BLaER1 treated with 17β-estradiol and CSF1 and Interleukin-3, amounts not matched to agents 10 nM and 100 nM (cell line): ENCODE results near the gene MICAL1.
A peak's percentile ranks its signal among the peaks of the same experiment; 100 is the strongest.

Source experiments
- H3K27ac ChIP-seq, 11 experiments: shearing (Covaris generic); formaldehyde crosslinking; 2 replicates each; pipeline ENCODE4 v1.8.1; 2022
- H3K27me3 ChIP-seq, 11 experiments: shearing (Covaris generic); formaldehyde crosslinking; 2 replicates each; pipeline ENCODE4 v1.8.1; 2022
- H3K36me3 ChIP-seq, 11 experiments: shearing (Covaris generic); formaldehyde crosslinking; 2 replicates each; pipeline ENCODE4 v1.8.1; 2022
- H3K4me1 ChIP-seq, 10 experiments: shearing (Covaris generic); formaldehyde crosslinking; 2 replicates each; pipeline ENCODE4 v1.8.1; 2022
- H3K4me2 ChIP-seq, 11 experiments: shearing (Covaris generic); formaldehyde crosslinking; 2 replicates each; pipeline ENCODE4 v1.8.1; 2022
- H3K4me3 ChIP-seq, 10 experiments: shearing (Covaris generic); formaldehyde crosslinking; 2 replicates each; pipeline ENCODE4 v1.8.1; 2022
- H3K9ac ChIP-seq, 11 experiments: shearing (Covaris generic); formaldehyde crosslinking; 2 replicates each; pipeline ENCODE4 v1.8.1; 2022
- H3K9me3 ChIP-seq, 11 experiments: shearing (Covaris generic); formaldehyde crosslinking; replicated peaks in 1 of 11; 2 replicates each; pipeline ENCODE4 v1.8.1; 2022
- H4K20me1 ChIP-seq, 11 experiments: shearing (Covaris generic); formaldehyde crosslinking; 2 replicates each; pipeline ENCODE4 v1.8.1; 2022
- Cebpa-rat ChIP-seq, 11 experiments: shearing (Covaris generic); IDR thresholded peaks; 2 replicates each; pipeline ENCODE4 v1.8.1; 2022

The MICAL1 gene

DNA sequence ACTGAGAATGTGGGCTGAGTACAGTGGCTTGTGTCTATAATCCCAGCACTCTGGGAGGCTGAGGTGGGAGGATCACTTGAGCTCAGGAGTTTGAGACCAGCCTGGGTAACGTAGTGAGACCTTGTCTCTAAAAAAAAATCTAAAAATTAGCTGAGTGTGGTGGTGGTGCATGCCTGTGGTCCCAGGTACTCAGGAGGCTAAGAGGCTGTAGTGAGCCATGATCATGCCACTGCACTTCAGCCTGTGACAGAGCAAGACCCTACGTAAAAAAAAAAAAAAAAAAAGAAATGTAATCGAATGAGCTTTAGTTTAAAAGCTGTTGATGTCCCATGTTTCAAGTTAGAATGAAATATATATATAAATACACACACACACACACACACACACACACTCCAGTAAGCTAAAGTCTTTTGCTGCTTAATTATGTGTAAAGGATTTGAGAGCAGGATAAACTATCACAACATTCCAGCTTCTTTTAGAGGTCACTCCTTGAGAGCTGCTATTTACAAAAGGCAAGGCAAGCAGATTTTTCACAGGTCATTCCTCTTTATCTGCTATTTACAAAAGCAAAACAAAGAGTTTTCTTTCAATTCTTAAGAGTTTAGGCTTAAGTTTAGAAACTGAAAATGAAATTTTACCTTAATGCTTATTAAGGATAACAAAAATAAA lies 4.7 kb upstream of the MICAL1 start:
- H4K20me1 ChIP-seq, result peaks cover 0 to 71% (median 12%) of the 10 kb centered on the region in 11 experiments; a peak in 16 of 22 replicates
- TF ChIP-seq Cebpa-rat (IDR thresholded peaks at IDR 0.05), result no peak

DNA sequence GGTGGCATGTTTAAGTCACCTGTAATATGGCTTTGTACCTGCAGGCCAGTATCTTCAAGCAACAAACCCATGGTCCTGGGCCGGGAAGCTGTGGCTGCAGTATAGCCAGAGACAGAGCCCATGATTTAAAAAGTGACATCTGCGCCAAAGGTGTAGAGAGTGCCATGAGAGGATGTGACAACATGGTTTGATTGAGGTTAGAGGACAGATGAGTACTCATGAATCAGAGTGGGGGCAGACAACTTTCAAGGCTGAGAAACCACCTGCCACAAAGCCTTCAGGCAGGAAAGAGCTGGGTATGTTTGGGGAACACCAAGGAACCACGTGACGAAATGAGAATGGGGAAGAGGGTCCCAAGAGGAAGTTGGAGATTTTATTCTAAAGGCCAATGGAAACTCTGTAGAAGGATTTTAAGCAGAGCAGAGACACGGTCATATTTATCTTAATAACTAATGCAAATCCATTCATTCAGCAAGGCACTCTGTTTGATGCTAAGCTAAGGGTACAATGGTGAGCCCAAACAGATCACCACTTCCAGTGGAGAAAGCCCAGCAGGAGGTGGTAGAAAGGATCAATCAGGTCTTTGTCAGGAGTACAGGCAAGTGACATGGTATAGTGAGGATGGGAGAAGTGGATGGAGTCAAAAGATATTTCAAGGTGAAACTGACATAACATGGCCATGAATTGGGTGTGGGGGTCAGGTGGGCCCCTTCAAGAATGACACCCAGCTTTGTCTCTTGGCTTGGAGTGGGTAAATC lies 3.4 kb upstream of the MICAL1 start:
- TF ChIP-seq Cebpa-rat (IDR thresholded peaks at IDR 0.05), result no peak
- Histone ChIP-seq H3K4me2 (peak overlapping the region; percentile 52 to 97 (median 93)), H3K27ac (peak overlapping the region in 5 of 11 experiments; percentile 13 to 37 (median 32); a peak in 8 of 22 replicates), H3K27me3 (no peaks in the 10 kb centered on the region), H4K20me1 (peaks cover 4 to 63% (median 11%) of the 10 kb centered on the region in 11 experiments; a peak in 18 of 22 replicates), H3K36me3 (peaks cover 29 to 33% (median 31%) of the 10 kb centered on the region in 11 experiments), H3K4me3 (no peak overlapping the region), H3K9me3 (peaks cover 0 to 14% (median 5%) of the 10 kb centered on the region in 11 experiments; a peak in 12 of 22 replicates), H3K9ac (no peak overlapping the region), H3K4me1 (peaks cover 40 to 42% (median 41%) of the 10 kb centered on the region in 10 experiments)

More for the DNA sequence above, 4.7 kb upstream of the MICAL1 start:
- H3K4me1 ChIP-seq, result peaks cover 34 to 37% (median 36%) of the 10 kb centered on the region in 10 experiments
- peaks cover 42 to 46% (median 45%) of the 10 kb centered on the region in 11 experiments for H3K36me3 ChIP-seq
- H3K4me3 ChIP-seq, result no peak overlapping the region
- no peak overlapping the region for H3K27ac ChIP-seq
- no peak overlapping the region for H3K9ac ChIP-seq
- H3K9me3 ChIP-seq, result peaks cover 0 to 14% (median 5%) of the 10 kb centered on the region in 11 experiments; a peak in 12 of 22 replicates
- H3K27me3 ChIP-seq, result no peaks in the 10 kb centered on the region
- no peak overlapping the region for H3K4me2 ChIP-seq

DNA sequence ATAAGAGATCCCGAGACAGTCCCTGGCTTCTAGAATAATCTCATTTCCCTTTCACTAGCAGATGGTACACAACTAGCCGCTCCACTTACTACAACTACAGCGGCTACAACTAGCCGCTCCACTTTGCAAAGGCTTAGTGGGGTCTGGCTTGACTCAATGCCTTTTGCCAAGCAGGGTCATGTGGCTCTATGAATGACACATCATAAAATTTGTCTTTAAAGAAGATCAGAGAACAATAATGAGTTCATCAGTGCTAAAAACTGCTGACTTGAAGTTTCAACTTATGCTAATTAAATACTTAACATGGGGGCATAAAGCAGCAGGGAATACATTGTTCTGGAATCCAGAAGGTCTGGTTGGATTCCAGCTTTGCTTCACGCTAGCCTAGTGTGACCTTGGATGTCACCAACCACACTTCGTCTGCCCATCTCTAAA lies 2.0 kb upstream of the MICAL1 start:
- Histone ChIP-seq H3K9me3 (peaks cover 0 to 14% (median 5%) of the 10 kb centered on the region in 11 experiments; a peak in 12 of 22 replicates), H4K20me1 (peaks cover 6 to 65% (median 18%) of the 10 kb centered on the region in 11 experiments; a peak in 18 of 22 replicates), H3K4me1 (peaks cover 54 to 56% (median 55%) of the 10 kb centered on the region in 10 experiments), H3K4me3 (0 out of 20 replicates have a peak overlapping the region, but pooled peaks of 2 of the 10 experiments have one; percentile 90), H3K4me2 (peak overlapping the region; percentile 91 to 98 (median 95)), H3K27ac (peak overlapping the region in 7 of 11 experiments; percentile 34 to 100 (median 98); a peak in 5 of 22 replicates), H3K27me3 (no peaks in the 10 kb centered on the region), H3K9ac (peak overlapping the region in 3 of 11 experiments; percentile 93 to 99 (median 98); a peak in 2 of 22 replicates), H3K36me3 (peaks cover 18 to 32% (median 30%) of the 10 kb centered on the region in 11 experiments)
- no peak for TF ChIP-seq Cebpa-rat (IDR thresholded peaks at IDR 0.05)

DNA sequence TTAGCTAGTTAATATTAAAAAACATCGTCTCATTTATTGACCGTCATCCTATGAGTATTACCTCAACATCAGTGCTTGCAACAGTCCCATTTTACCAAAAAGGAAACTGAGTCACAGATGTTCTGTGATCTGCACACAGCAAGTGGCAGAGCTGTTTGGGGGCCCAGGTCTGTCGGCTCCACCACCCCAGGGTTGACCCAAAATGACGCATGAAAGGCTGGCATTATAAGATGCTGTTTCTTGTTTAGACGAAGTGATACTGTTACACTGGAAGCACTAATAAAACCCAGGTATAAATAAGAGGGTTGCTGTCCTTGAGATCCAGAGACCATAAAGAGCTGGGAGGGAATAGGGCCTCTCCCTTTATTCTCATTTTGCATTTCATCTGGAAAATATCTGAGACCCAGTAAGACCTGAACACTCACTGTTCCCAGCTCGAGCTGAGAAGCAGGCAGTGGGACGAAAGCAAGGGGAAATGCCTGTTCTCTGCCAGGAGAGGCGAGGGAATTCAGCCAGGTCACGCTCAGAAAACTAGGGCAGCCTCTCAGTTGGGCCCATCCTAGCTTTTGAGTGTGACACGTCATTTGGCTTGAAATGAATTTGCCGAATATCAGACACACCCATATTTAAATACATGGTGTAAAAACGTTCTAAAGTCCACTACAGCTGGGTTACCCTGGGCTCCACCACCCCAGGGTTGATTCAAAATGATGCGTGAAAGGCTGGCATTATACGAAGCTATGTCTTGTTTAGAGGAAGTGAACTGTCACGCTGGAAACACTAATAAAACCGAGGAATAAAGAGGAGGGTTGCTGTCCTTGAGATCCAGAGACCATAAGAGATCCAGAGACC lies 1.4 kb upstream of the MICAL1 start:
- H3K27me3 ChIP-seq, result no peaks in the 10 kb centered on the region
- H3K9me3 ChIP-seq, result peaks cover 0 to 8% (median 5%) of the 10 kb centered on the region in 11 experiments; a peak in 12 of 22 replicates
- peaks cover 60 to 63% (median 61%) of the 10 kb centered on the region in 10 experiments for H3K4me1 ChIP-seq
- H3K4me2 ChIP-seq, result peak overlapping the region; percentile 91 to 98 (median 95)
- H3K36me3 ChIP-seq, result peaks cover 18 to 32% (median 30%) of the 10 kb centered on the region in 11 experiments
- peaks cover 9 to 65% (median 25%) of the 10 kb centered on the region in 11 experiments; a peak in 18 of 22 replicates for H4K20me1 ChIP-seq
- H3K27ac ChIP-seq, result peak overlapping the region in 10 of 11 experiments; percentile 77 to 100 (median 98); a peak in 18 of 22 replicates
- peak overlapping the region; percentile 82 to 99 (median 97); a peak in 21 of 22 replicates for H3K9ac ChIP-seq
- H3K4me3 ChIP-seq, result peak overlapping the region; percentile 67 to 96 (median 85)
- no peak for TF ChIP-seq Cebpa-rat (IDR thresholded peaks at IDR 0.05)

DNA sequence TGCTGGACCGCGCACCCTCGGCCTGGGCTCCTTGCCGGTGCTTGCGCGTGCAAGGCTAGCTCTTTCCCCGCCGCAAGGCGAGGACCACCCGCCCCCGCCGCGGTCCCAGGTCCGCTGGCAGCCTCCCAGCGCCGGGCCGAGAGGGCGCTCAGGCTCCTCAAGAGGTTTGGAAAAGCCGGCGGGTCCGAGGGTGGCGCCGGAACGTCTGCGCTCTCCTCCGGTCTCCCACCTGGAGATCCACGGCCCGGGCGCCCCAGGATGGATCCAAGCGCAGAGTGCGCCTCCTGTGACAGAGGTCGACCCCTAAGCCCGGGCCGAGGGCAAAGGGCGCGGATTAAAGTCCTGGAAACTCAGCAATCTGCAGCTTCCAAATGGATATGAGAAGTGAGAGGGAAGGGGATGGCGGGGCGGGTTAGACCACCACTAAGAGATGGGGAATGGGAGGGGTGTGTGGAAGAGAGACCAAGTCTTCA lies 575 bp upstream of the MICAL1 start:
- H3K4me1 ChIP-seq, result peaks cover 68 to 70% (median 69%) of the 10 kb centered on the region in 10 experiments
- H3K36me3 ChIP-seq, result peaks cover 17 to 32% (median 30%) of the 10 kb centered on the region in 11 experiments
- TF ChIP-seq Cebpa-rat (IDR thresholded peaks at IDR 0.05), result no peak
- H3K4me3 ChIP-seq, result peak overlapping the region; percentile 67 to 96 (median 85)
- H4K20me1 ChIP-seq, result peaks cover 9 to 68% (median 32%) of the 10 kb centered on the region in 11 experiments; a peak in 17 of 22 replicates
- H3K4me2 ChIP-seq, result peak overlapping the region; percentile 91 to 98 (median 95)
- no peaks in the 10 kb centered on the region for H3K27me3 ChIP-seq
- peaks cover 0 to 2% (median under 1%) of the 10 kb centered on the region in 11 experiments; a peak in 9 of 22 replicates for H3K9me3 ChIP-seq
- peak overlapping the region; percentile 57 to 100 (median 98) for H3K27ac ChIP-seq
- H3K9ac ChIP-seq, result peak overlapping the region; percentile 82 to 99 (median 97)

DNA sequence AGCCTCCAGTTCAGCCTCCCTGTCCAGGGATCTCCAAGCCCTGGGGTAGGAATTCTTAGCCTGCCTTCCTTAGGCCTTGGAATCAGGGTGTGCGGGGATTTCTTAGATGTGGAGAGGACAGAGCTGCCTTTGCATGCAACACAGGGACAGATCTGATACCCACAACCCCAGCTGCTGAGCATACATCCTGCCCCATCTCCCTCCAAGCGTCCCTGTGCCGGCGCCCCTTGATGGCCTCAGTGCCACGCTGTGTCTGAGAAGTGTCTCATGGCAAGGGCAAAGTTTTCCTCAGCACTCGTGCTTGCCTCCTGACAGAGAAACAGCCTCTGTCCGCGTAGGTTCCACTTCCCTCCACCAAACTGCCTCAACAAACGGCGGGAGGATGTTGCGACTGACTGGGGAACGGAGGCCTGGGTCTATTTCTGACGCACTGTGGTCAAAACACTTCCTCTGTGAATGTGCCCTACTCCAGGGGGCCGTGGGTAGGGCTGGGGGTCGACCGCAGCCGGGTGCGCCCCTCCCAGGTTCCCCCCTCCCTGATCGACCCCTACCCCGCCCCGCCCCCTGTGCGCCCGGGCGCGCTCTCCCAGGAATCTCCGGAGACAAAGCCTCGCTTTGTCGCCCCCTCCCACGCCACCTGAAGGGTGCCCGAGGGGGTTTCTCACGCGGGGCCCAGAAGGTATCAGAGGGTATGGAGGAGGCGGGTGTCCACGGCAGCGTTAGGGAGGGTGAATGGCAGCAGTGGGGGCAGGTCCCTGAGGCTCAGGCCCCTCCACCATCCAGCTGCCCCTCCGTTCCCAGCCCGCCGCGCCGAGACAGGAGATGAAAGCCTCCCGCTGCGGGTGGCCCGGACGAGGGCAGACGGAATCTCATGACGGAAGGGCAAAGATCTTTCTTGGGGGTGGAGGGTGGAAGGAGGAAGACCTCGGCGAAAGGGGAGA lies 806 bp downstream of the MICAL1 start:
- Histone ChIP-seq H3K27ac (peak overlapping the region; percentile 90 to 100 (median 98)), H3K36me3 (peaks cover 20 to 41% (median 39%) of the 10 kb centered on the region in 11 experiments; a peak in 21 of 22 replicates), H3K9me3 (no peaks in the 10 kb centered on the region), H3K27me3 (no peaks in the 10 kb centered on the region), H3K4me2 (peak overlapping the region; percentile 94 to 100 (median 100)), H4K20me1 (peaks cover 16 to 77% (median 44%) of the 10 kb centered on the region in 11 experiments; a peak in 19 of 22 replicates), H3K9ac (peak overlapping the region; percentile 88 to 99 (median 97)), H3K4me1 (peaks cover 82 to 84% (median 83%) of the 10 kb centered on the region in 10 experiments), H3K4me3 (peak overlapping the region; percentile 67 to 96 (median 85))
- peak in 2 of 11 experiments; percentile 15 to 44; a peak in 1 of 22 replicates for TF ChIP-seq Cebpa-rat (IDR thresholded peaks at IDR 0.05)
